Esophagus muscularis mucosa (tissue), 3 donors: ENCODE measurements around the gene SART1.

Experiments
- CTCF ChIP-seq, 3 experiments: fragments of 200-600 bp in 2 of 3; fragments of 450-650 bp in 1 of 3; sonication (generic) in 2 of 3; IDR thresholded peaks; one replicate each; pipeline ENCODE4 v1.5.1; 2017 to 2019; ENCODE audit warnings: antibody characterized with exemption in 3 of 3, mild to moderate bottlenecking in 2 of 3, moderate library complexity in 1 of 3
- POLR2A ChIP-seq: fragments of 450-650 bp; IDR thresholded peaks from one replicate; pipeline ENCODE4 v1.6.1; 2017; ENCODE audit warnings: antibody characterized with exemption, moderate library complexity, mild to moderate bottlenecking, low read depth
- POLR2AphosphoS5 ChIP-seq, 2 donors: sonication (generic); formaldehyde crosslinking; IDR thresholded peaks; one replicate each; pipeline ENCODE4 v1.6.1; 2017; ENCODE audit warnings: antibody characterized with exemption in 2 of 2

- TF ChIP-seq CTCF (IDR thresholded peaks at IDR 0.05) (no peak), POLR2AphosphoS5 (IDR thresholded peaks at IDR 0.05) (no peak), POLR2A (no peak)
These were observed 35.8 kb downstream of the SART1 start for GRCh38 chr11:65997286-65997685.
